Activated B cell treated with CpG ODN at 0.5 μM for 24 hours (primary cell): ENCODE measurements around the gene DIP2C. TPM values are rescaled to one million over a fixed set of nuclear protein-coding genes. Genes with fewer than 3 reads are reported as not detected.

Experiments
- ATAC-seq: fragments of 200-7000 bp; cut with Tn5 transposase; one replicate; pipeline ENCODE4 v1.10.0; 2021; ENCODE audit warnings: low read depth, mild to moderate bottlenecking, moderate library complexity
- CTCF ChIA-PET: fragments of 350-600 bp; sonication (Branson Sonifier 250); formaldehyde crosslinking; loops from one replicate; lab custom pipeline; 2021; ENCODE audit warnings: antibody characterized with exemption; lab: Charles Lee
- POLR2A ChIA-PET: fragments of 350-600 bp; sonication (Branson Sonifier 250); formaldehyde crosslinking; loops from one replicate; lab custom pipeline; 2021; ENCODE audit warnings: antibody characterized with exemption; lab: Charles Lee
- DNase-seq: peaks from one replicate; pipeline ENCODE4 v3.0.0; 2022
- H3K27ac Mint-ChIP-seq: one replicate; pipeline ENCODE4 v1.8.0; 2020; ENCODE audit warnings: mixed read lengths
- H3K27me3 Mint-ChIP-seq: one replicate; pipeline ENCODE4 v1.8.0; 2021; ENCODE audit warnings: mixed read lengths
- H3K36me3 Mint-ChIP-seq: one replicate; pipeline ENCODE4 v1.8.0; 2021; ENCODE audit warnings: low read depth, mixed read lengths
- H3K4me1 Mint-ChIP-seq: one replicate; pipeline ENCODE4 v1.8.0; 2021; ENCODE audit warnings: mixed read lengths
- H3K4me3 Mint-ChIP-seq: one replicate; pipeline ENCODE4 v1.8.0; 2020; ENCODE audit warnings: mild to moderate bottlenecking, mixed read lengths
- H3K9me3 Mint-ChIP-seq: one replicate; pipeline ENCODE4 v1.8.0; 2020; ENCODE audit warnings: mixed read lengths
- CTCF ChIP-seq: fragments of 200-600 bp; IDR thresholded peaks from one replicate; pipeline ENCODE4 v1.8.0; 2022; ENCODE audit warnings: antibody characterized with exemption, mild to moderate bottlenecking
- intact Hi-C: fragments of 100-400 bp; cut with micrococcal nuclease; formaldehyde crosslinking; loops from one replicate; pipeline ENCODE4 v1.15.1; 2024
- total RNA-seq: library from RNA; stranded (reverse); gene quantifications from 2 replicates; pipeline ENCODE4 v1.2.3, GENCODE V29; 2022

DIP2C gene
- total RNA-seq, 1 donor from 2014 or later, result 0.49 TPM

GRCh38 chr10:404991-405390 is 284.5 kb downstream of the DIP2C start:
- POLR2A ChIA-PET, result no interaction called here

GRCh38 chr10:404346-404745 is 285.1 kb downstream of the DIP2C start:
- no peaks in the 10 kb centered on the region for H3K4me1 Mint-ChIP-seq

More at GRCh38 chr10:404991-405390, 284.5 kb downstream of the DIP2C start:
- H3K4me3 Mint-ChIP-seq, result no peak overlapping the region
- H3K27me3 Mint-ChIP-seq, result peaks cover 3% of the 10 kb centered on the region
- no peaks in the 10 kb centered on the region for H3K36me3 Mint-ChIP-seq
- TF ChIP-seq CTCF, result no peak
- ATAC-seq (no peak), DNase-seq (no peak)
- no peaks in the 10 kb centered on the region for H3K4me1 Mint-ChIP-seq
- no peak overlapping the region for H3K27ac Mint-ChIP-seq
- CTCF ChIA-PET, result no interaction called here
- H3K9me3 Mint-ChIP-seq, result no peaks in the 10 kb centered on the region
- intact Hi-C loops, result no loop called here

GRCh38 chr10:398954-399353 is 290.5 kb downstream of the DIP2C start:
- ChIA-PET CTCF (no interaction called here), POLR2A (no interaction called here)
- H3K4me3 Mint-ChIP-seq, result no peak overlapping the region
- peaks cover 6% of the 10 kb centered on the region for H3K4me1 Mint-ChIP-seq
- intact Hi-C loops, result no loop called here
- H3K9me3 Mint-ChIP-seq, result no peaks in the 10 kb centered on the region
- H3K36me3 Mint-ChIP-seq, result no peaks in the 10 kb centered on the region
- TF ChIP-seq CTCF, result no peak
- H3K27ac Mint-ChIP-seq, result no peak overlapping the region
- DNase-seq (no peak), ATAC-seq (no peak)
- H3K27me3 Mint-ChIP-seq, result no peaks in the 10 kb centered on the region

More at GRCh38 chr10:404346-404745, 285.1 kb downstream of the DIP2C start:
- intact Hi-C loops, result no loop called here
- Mint-ChIP-seq H3K27me3 (peaks cover 3% of the 10 kb centered on the region), H3K4me3 (no peak overlapping the region), H3K9me3 (no peaks in the 10 kb centered on the region), H3K36me3 (no peaks in the 10 kb centered on the region), H3K27ac (no peak overlapping the region)
- ChIA-PET POLR2A (no interaction called here), CTCF (no interaction called here)
- ATAC-seq (no peak), DNase-seq (no peak)
- no peak for TF ChIP-seq CTCF

DNA sequence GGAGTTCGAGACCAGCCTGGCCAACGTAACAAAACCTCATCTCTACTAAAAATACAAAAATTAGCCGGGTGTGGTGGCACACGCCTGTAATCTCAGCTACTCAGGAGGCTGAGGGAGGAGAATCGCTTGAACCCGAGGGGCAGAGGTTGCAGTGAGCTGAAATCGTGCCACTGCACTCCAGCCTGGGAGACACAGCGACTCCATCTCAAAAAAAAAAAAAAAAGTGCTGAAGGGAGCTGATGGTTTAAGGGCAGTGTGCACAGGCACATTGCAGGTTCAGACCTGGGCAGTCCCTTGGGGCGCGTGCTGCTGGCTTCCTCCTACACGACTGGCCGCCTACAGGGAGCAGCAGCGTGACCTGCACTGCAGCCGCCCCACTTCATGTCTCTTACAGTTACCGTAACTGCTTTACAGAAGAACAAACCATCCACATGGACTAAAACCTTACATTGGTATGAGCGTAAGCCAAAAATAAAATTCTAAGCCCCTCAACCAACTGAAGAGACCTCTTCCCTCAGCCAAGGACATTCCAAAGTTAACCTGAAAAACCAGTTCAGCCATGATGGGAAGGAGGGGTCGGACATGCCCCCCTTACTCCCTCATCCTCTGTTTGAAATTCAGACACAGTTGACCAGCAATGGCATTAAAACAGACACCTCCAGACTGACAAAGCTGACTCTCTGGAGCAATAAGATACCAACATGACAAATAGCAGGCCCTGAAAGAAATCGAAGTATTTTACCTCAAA is 292.0 kb downstream of the DIP2C start:
- no peak overlapping the region for H3K27ac Mint-ChIP-seq
- peaks cover 6% of the 10 kb centered on the region for H3K4me1 Mint-ChIP-seq
- ATAC-seq (no peak), DNase-seq (no peak)
- H3K4me3 Mint-ChIP-seq, result no peak overlapping the region
- intact Hi-C loops, result no loop called here
- no peak for TF ChIP-seq CTCF
- peaks cover 2% of the 10 kb centered on the region for H3K27me3 Mint-ChIP-seq
- POLR2A ChIA-PET, result no interaction called here
- CTCF ChIA-PET, result no interaction called here
- H3K36me3 Mint-ChIP-seq, result no peaks in the 10 kb centered on the region
- no peaks in the 10 kb centered on the region for H3K9me3 Mint-ChIP-seq

DNA sequence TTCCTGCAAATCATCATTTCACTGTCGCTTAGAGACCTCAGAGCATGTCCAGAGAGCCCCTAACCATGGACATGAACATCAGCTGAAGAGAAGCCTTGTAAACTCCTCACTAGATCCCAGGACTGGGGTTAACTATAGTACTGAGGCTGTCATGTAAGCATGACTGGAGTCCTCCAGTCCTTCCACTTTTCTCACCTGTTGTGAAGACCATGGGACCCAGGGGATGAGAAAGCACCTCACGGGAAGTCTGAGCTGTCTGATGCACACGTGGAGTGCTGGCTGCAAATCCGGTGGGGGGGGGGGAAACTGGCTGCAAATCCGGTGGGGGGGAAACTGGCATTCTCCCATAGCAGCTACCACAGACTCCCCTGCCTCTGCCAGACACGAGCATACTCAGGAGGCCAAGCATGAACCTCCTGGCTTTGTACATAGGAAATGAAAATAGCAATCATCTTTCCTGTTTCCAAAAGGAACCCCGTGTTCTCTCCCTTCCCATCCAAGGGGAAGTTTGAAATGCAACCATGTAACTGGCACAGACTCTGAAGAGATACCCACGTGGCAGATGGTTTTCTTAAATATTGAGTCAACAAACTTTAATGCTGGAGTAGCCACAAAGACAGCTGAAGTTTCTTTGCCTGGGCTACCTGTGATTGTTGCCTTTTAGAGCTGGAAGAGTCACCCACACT is 292.8 kb downstream of the DIP2C start:
- Mint-ChIP-seq H3K27ac (no peak overlapping the region), H3K4me3 (no peak overlapping the region), H3K27me3 (peaks cover 2% of the 10 kb centered on the region), H3K4me1 (peaks cover 6% of the 10 kb centered on the region), H3K36me3 (no peaks in the 10 kb centered on the region), H3K9me3 (no peaks in the 10 kb centered on the region)
- no peak for DNase-seq
- no peak for TF ChIP-seq CTCF
- POLR2A ChIA-PET, result no interaction called here
- no peak for ATAC-seq
- intact Hi-C loops, result no loop called here
- CTCF ChIA-PET, result no interaction called here
